HG02610 (cell line): Measurements from ENCODE around the gene PVR.
"Not testable (repeated sequence)": the region's sequence is repeated elsewhere in the genome, so short reads cannot be mapped to it uniquely, and the experiment has no call there.

Experiments used
- ATAC-seq: cut with Tn5 transposase; IDR thresholded peaks from one replicate; pipeline ENCODE4 v1.9.1; 2021; ENCODE audit warnings: mild to moderate bottlenecking, moderate library complexity; ENCODE audit not compliant: unreplicated experiment

The PVR gene

GRCh38 chr19:44694184-44694579 lies 50.5 kb downstream of the PVR start:
- ATAC-seq, result no peak

- no peak for ATAC-seq
Measured at GRCh38 chr19:44696939-44697669, 53.4 kb downstream of the PVR start.

- ATAC-seq, result no peak
Measured at GRCh38 chr19:44697670-44698034, 53.9 kb downstream of the PVR start.

GRCh38 chr19:44698492-44699201 lies 54.9 kb downstream of the PVR start, which contains the start of gene CEACAM16:
TSS of gene CEACAM16 (plus strand) at chr19:44699151. CDS start at chr19:44701457, 2,306 bp downstream.
- no peak for ATAC-seq

- ATAC-seq, result no peak
Measured at GRCh38 chr19:44700547-44700946, 56.8 kb downstream of the PVR start.

GRCh38 chr19:44701228-44701627 lies 57.5 kb downstream of the PVR start:
- ATAC-seq, result no peak

GRCh38 chr19:44702551-44703176 lies 59.0 kb downstream of the PVR start:
- ATAC-seq, result no peak

- no peak for ATAC-seq
Measured at GRCh38 chr19:44703336-44704078, 59.8 kb downstream of the PVR start.

GRCh38 chr19:44704982-44705381 lies 61.3 kb downstream of the PVR start:
- ATAC-seq, result no peak

- no peak for ATAC-seq
Measured at GRCh38 chr19:44705502-44706010, 61.8 kb downstream of the PVR start.

GRCh38 chr19:44706506-44707236 lies 63.0 kb downstream of the PVR start:
- no peak for ATAC-seq

GRCh38 chr19:44707794-44708193 lies 64.1 kb downstream of the PVR start:
- ATAC-seq, result no peak

- no peak for ATAC-seq
Measured at GRCh38 chr19:44708940-44709339, 65.2 kb downstream of the PVR start.

GRCh38 chr19:44709434-44710266 lies 65.9 kb downstream of the PVR start:
- ATAC-seq, result not testable (repeated sequence)

GRCh38 chr19:44710483-44710882 lies 66.8 kb downstream of the PVR start:
- ATAC-seq, result no peak

- no peak for ATAC-seq
Measured at GRCh38 chr19:44712864-44713515, 69.3 kb downstream of the PVR start.
